SK-N-SH (cell line): ENCODE data around the gene CCDC141.
"Not testable (repeated sequence)": the region's sequence is repeated elsewhere in the genome, so short reads cannot be mapped to it uniquely, and the experiment has no call there.

Source experiments
- GATA2 ChIP-seq: sonication (generic); formaldehyde crosslinking; IDR thresholded peaks from 2 replicates; pipeline ENCODE4 v1.5.0; 2020; ENCODE audit warnings: mild to moderate bottlenecking, missing genetic modification reagents
- RAD21 ChIP-seq: IDR thresholded peaks from 2 replicates; pipeline ENCODE4 v1.6.1; 2012; ENCODE audit warnings: mild to moderate bottlenecking, low read length
- TF ChIP-seq, protein P1 (sequence below): IDR thresholded peaks from 2 replicates; pipeline ENCODE4 v1.4.0; 2012; ENCODE audit warnings: low read depth

DNA sequence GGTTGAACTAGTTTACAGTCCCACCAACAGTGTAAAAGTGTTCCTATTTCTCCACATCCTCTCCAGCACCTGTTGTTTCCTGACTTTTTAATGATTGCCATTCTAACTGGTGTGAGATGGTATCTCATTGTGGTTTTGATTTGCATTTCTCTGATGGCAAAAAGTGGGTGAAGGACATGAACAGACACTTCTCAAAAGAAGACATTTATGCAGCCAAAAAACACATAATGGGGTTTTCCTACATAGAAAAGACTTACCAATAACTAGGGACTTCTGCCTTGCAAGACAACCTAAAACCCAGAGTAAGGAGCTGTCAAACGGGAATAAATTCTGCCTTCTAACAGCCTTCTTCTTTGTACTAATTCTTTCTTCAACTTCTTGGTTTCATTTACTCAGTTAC, 4.3 kb downstream of the CCDC141 start:
- TF ChIP-seq GATA2 (CRISPR knock-in tag); RAD21: not testable (repeated sequence)
- TF ChIP-seq, protein P1, sequence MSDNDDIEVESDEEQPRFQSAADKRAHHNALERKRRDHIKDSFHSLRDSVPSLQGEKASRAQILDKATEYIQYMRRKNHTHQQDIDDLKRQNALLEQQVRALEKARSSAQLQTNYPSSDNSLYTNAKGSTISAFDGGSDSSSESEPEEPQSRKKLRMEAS: not testable (repeated sequence)
